Kidney epithelial cell (primary cell): ENCODE results near the gene MYL10. TPM values are rescaled to one million over a fixed set of nuclear protein-coding genes. Genes with fewer than 3 reads are reported as not detected.

Experiments
- DNase-seq: peaks from one replicate; pipeline ENCODE4 v3.0.0-alpha.2; 2010; ENCODE audit warnings: low read depth
- H3K27me3 ChIP-seq: 2 replicates; pipeline ENCODE4 v1.6.0; 2011; ENCODE audit warnings: low read length; ENCODE audit not compliant: control insufficient read depth, insufficient read depth
- H3K36me3 ChIP-seq: 2 replicates; pipeline ENCODE4 v1.5.1; 2011; ENCODE audit warnings: low read length; ENCODE audit not compliant: control insufficient read depth, insufficient read depth
- H3K4me3 ChIP-seq: 2 replicates; pipeline ENCODE4 v1.5.1; 2011; ENCODE audit warnings: low read depth, mild to moderate bottlenecking, control low read depth, low read length
- CTCF ChIP-seq: IDR thresholded peaks from 2 replicates; pipeline ENCODE4 v1.5.1; 2011; ENCODE audit warnings: mild to moderate bottlenecking, moderate library complexity, low read length, control low read depth, inconsistent platforms; ENCODE audit not compliant: insufficient read depth, poor library complexity, severe bottlenecking
- total RNA-seq: library from RNA; depleted of rRNA; stranded (reverse); fragments of >200 nt; gene quantifications from 2 replicates; pipeline ENCODE4 v1.2.3, GENCODE V29; 2015

MYL10 gene
- total RNA-seq, 1 donor from 2014 or later, result not detected

GRCh38 chr7:101563943-101564777 is 64.9 kb downstream of the MYL10 start:
- no peak for TF ChIP-seq CTCF
- Histone ChIP-seq H3K36me3 (no peaks in the 10 kb centered on the region), H3K27me3 (peaks cover 19% of the 10 kb centered on the region), H3K4me3 (no peak overlapping the region)
- no peak for DNase-seq

Other genes with a start within 250 kb of the MYL10 start
- gene CUX1, start 188.3 kb upstream of the MYL10 start, total RNA-seq, result 56.7 and 65.2 TPM in 2 replicates